ENCODE measurements around the gene CEP112.

- no peak for TF ChIP-seq EZH2 (IDR thresholded peaks at IDR 0.05; ENCODE audit: insufficient read depth, low read length)
- no peak for TF ChIP-seq CTCF (IDR thresholded peaks at IDR 0.05; ENCODE audit: insufficient read depth, low read depth, low read length)
Observed at GRCh38 chr17:65626451-65626850, 565.5 kb downstream of the CEP112 start.

Measured in astrocyte (in vitro differentiated cells and primary cell).